D721Med (cell line): ENCODE measurements around the gene MAN2A1.

Experiments used
- DNase-seq: peaks from one replicate; pipeline ENCODE4 v3.0.0; 2011; ENCODE audit warnings: low spot score; ENCODE audit not compliant: insufficient read length
- FAIRE-seq: peaks from 2 replicates; lab custom pipeline; 2011; peaks lifted over from hg19 to GRCh38; lab: Jason Lieb, UNC
- TF ChIP-seq, protein P1 (sequence below): IDR thresholded peaks from 2 replicates; pipeline ENCODE4 v1.5.1; 2012; ENCODE audit warnings: mild to moderate bottlenecking, control low read depth; ENCODE audit not compliant: insufficient read depth; ENCODE audit errors: missing control alignments

The MAN2A1 gene

DNA sequence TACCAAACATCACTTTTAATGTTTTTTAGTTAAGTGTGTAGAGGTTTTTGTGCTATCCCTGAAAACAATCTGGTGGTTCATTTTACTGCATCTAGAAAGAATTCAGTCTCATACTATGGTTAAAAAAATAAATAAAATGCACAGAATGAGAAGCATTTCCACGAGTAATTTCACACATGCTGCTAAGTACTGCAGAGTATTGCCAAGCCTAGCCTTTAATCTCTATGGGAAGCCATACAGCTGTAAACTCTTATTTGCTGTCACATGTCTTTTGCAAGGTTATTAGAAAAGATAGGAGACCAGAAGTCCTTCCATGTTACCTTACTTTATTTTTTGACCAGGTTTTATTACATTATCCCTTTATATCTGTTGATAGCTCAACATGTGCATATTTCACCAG lies 37.6 kb upstream of the MAN2A1 start:
- FAIRE-seq (no peak), DNase-seq (no peak)
- TF ChIP-seq, protein P1, sequence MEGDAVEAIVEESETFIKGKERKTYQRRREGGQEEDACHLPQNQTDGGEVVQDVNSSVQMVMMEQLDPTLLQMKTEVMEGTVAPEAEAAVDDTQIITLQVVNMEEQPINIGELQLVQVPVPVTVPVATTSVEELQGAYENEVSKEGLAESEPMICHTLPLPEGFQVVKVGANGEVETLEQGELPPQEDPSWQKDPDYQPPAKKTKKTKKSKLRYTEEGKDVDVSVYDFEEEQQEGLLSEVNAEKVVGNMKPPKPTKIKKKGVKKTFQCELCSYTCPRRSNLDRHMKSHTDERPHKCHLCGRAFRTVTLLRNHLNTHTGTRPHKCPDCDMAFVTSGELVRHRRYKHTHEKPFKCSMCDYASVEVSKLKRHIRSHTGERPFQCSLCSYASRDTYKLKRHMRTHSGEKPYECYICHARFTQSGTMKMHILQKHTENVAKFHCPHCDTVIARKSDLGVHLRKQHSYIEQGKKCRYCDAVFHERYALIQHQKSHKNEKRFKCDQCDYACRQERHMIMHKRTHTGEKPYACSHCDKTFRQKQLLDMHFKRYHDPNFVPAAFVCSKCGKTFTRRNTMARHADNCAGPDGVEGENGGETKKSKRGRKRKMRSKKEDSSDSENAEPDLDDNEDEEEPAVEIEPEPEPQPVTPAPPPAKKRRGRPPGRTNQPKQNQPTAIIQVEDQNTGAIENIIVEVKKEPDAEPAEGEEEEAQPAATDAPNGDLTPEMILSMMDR = no peak

DNA sequence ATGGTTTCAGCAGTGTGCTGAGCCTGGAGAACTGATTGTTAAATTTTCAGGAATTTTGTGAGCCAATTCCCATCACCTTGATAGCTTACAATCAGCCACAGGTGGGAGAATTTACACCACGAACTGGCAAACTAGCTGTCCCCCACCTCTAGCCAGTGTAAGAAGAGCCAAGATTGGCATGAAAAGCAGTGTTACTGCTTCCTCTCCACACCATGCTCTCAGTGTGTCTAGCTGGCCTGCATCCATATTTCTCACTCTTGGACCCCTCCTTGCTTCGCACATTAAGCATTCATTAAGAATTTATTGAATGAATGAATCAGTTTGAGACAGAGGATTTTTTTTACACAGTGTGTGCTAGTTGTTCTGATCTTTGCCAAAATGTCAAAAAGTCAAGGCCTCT lies 36.7 kb upstream of the MAN2A1 start:
- no peak for DNase-seq
- no peak for FAIRE-seq
- TF ChIP-seq, protein P1 = no peak

DNA sequence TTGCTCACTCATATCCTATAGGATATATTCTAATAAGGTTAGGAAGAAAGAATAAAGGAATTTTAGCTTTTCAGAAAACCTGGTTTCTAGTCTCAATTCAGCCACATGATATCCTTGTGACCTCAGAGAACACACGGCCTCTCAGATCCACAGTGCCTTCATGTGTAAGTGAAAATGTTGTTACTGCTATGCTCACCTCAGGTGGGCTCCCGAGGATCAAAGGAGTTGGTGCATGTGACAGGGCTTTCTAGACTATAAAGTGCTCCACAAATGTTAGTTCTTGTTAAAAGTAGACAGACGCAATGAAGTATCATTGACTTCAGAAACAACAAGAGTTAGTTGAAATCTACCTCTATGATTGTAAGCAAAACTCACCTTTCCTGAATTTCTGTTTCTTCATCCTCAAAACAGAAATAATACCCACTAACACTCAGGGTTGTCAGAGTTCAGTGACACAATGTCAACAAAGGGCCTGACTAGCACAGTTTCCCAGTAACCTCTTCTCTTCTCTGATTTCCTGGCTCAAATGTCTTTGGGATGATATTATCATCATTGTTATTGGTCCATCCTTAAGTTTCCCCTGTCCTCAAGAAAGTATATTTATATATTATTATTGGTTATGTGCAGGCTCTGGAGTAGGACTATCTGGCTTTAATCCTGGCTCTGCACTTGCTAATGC lies 36.0 kb upstream of the MAN2A1 start:
- TF ChIP-seq, protein P1 = no peak
- FAIRE-seq (no peak), DNase-seq (no peak)

DNA sequence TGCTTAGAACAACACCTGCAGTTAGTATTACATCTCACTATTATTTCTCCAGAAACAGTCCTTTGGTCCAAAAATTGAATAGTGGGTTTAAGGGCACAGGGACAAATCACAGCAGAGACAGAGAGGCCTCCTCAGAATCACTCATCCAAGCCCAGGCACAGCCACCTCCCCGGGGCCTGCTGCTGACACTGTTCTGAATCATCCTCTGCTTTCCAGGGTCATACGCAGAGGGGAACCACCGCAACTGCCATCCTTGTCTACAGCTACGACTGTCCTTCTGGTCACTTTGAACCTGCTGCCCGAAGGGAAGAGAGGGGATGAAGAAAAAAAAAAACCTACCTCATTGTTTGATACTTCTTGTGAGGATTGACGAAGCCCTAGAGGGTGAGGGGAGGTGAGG lies 35.3 kb upstream of the MAN2A1 start:
- TF ChIP-seq, protein P1 = no peak
- DNase-seq (no peak), FAIRE-seq (no peak)

DNA sequence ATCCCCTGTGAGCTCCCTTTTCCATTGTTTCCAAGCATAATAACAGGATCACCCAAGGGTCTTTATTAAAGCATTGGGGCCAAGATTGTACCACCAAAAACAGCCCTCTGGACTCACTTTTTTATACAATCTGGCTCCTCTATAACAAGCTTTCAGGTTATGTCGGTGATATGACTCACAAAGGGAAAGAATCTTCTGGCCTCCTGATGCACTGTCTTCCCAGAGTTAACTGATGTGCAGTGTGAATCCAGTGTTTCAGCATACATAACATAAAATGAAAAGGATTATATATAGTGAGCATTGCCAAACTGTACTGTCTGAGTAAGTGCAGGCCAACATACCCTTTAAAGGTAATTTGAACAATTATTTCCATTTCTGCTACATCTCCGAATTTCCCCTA lies 33.9 kb upstream of the MAN2A1 start:
- DNase-seq (no peak), FAIRE-seq (no peak)
- TF ChIP-seq, protein P1 = no peak

DNA sequence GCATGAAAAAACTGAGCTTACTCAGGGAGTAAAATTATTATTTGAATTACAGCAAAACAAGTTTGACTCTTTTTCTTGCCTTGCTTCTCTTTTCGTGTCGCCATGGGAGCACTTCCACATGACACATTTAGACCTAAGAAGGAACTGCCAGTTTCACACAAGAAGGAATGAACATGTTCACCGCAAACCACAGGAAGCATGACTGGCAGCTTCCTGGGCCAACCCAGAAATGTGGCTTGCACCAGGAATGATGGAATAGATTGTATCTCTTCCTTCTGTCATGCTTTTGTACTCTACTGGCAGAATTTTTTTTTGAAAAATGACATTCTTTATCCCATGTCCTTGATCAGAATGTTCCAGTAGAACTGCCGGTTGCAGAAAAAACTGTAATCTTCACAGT lies 32.9 kb upstream of the MAN2A1 start:
- FAIRE-seq = no peak
- TF ChIP-seq, protein P1 = no peak
- no peak for DNase-seq

DNA sequence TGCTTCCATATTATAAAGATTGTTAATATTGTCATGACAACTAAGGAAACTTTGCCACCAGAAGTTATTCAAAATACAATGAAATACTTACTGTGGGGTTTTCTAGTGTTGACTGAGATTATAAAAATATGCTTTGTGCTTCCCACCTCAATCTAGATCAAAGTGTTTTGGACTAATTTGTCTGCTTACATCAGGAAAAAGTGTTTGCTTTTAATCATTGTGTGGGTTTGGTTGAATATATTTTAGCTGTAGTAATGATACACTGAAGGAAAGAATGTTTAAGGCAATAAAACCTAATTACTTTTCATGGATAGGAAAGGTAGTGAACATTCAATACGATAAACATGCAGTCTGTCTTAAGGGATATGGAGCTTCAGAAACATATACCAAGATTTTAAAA lies 29.8 kb upstream of the MAN2A1 start:
- DNase-seq (no peak), FAIRE-seq (no peak)
- TF ChIP-seq, protein P1 = no peak
